GM12865 (cell line): ENCODE results near the gene PDE8B.
A peak's percentile ranks its signal among the peaks of the same experiment; 100 is the strongest.

Experiments
- DNase-seq: peaks from one replicate; pipeline ENCODE4 v3.0.0; 2010; ENCODE audit warnings: low read depth
- H3K4me3 ChIP-seq: 2 replicates; pipeline ENCODE4 v1.5.1; 2011; ENCODE audit warnings: mild to moderate bottlenecking, low read depth, low read length, control low read depth
- CTCF ChIP-seq: IDR thresholded peaks from 2 replicates; pipeline ENCODE4 v1.5.1; 2011; ENCODE audit warnings: low read length, control low read depth, low read depth, inconsistent platforms; ENCODE audit not compliant: insufficient read depth; ENCODE audit errors: missing control alignments

The PDE8B gene

GRCh38 chr5:77192441-77193050, 17.9 kb upstream of the PDE8B start:
- no peak for DNase-seq
- TF ChIP-seq CTCF = no peak
- no peak overlapping the region for H3K4me3 ChIP-seq

- no peak for TF ChIP-seq CTCF
Measured at GRCh38 chr5:77194762-77195161, 15.7 kb upstream of the PDE8B start.

GRCh38 chr5:77197840-77198554, 12.5 kb upstream of the PDE8B start:
- TF ChIP-seq CTCF = no peak
- no peak for DNase-seq
- H3K4me3 ChIP-seq = no peak overlapping the region

More at GRCh38 chr5:77194762-77195161, 15.7 kb upstream of the PDE8B start:
- DNase-seq = no peak
- H3K4me3 ChIP-seq = no peak overlapping the region

GRCh38 chr5:77200663-77201062, 9.8 kb upstream of the PDE8B start:
- no peak for TF ChIP-seq CTCF
- DNase-seq = no peak
- no peak overlapping the region for H3K4me3 ChIP-seq

DNA sequence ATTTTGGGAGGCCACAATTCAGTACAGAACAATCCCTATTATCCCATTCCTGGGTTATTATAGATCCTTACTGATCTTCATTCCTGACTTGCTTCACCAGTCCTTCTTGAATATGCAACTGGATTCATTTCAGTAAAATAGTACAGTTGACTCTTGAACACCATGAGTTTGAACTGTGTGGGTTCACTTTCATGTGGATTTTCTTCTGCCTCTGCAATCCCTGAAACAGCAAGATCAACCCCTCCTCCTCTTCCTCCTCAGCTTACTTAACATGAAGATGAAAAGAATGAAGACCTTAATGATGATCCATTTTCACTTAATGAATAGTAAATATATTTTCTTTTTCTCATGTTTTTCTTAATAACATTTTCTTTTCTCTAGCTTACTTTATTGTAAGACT, 8.3 kb upstream of the PDE8B start:
- no peak for DNase-seq
- H3K4me3 ChIP-seq = no peak overlapping the region
- no peak for TF ChIP-seq CTCF

GRCh38 chr5:77204967-77205366, 5.5 kb upstream of the PDE8B start:
- DNase-seq = peak; percentile 12
- H3K4me3 ChIP-seq = no peak overlapping the region
- TF ChIP-seq CTCF = no peak
